HepG2 (cell line): ENCODE data around the gene UGT1A3. TPM values are rescaled to one million over a fixed set of nuclear protein-coding genes. Genes with fewer than 3 reads are reported as not detected.

ENCODE experiments used
- ERF ChIP-seq: IDR thresholded peaks from 2 replicates; pipeline ENCODE4 v1.6.1; 2018; ENCODE audit warnings: missing biosample characterization, missing genetic modification reagents
- GPN1 ChIP-seq: sonication (generic); formaldehyde crosslinking; IDR thresholded peaks from 2 replicates; pipeline ENCODE4 v1.5.1; 2020; ENCODE audit warnings: missing genetic modification reagents, borderline replicate concordance
- HHEX ChIP-seq: IDR thresholded peaks from 2 replicates; pipeline ENCODE4 v1.6.1; 2016; ENCODE audit warnings: control low read depth
- HOXA7 ChIP-seq: sonication (generic); formaldehyde crosslinking; IDR thresholded peaks from 2 replicates; pipeline ENCODE4 v1.8.1; 2022; ENCODE audit warnings: mild to moderate bottlenecking, missing genetic modification reagents, moderate library complexity
- IRF9 ChIP-seq: sonication (generic); formaldehyde crosslinking; IDR thresholded peaks from 2 replicates; pipeline ENCODE4 v1.8.0; 2022; ENCODE audit warnings: missing genetic modification reagents, mild to moderate bottlenecking, borderline replicate concordance
- MAZ ChIP-seq, 2 experiments: sonication (generic) in 1 of 2; formaldehyde crosslinking in 1 of 2; IDR thresholded peaks; 2 replicates each; pipeline versions ENCODE4 v1.5.0 to v1.6.1; 2012 to 2020; ENCODE audit warnings: low read depth in 2 of 2, mild to moderate bottlenecking in 2 of 2, borderline replicate concordance in 1 of 2, improper control_type of control experiment in 1 of 2, low read length in 1 of 2, missing genetic modification reagents in 1 of 2, moderate library complexity in 1 of 2
- NFYC ChIP-seq: IDR thresholded peaks from 2 replicates; pipeline ENCODE4 v1.6.1; 2016; ENCODE audit warnings: missing genetic modification reagents, missing compliant biosample characterization
- POLR2A ChIP-seq, 2 experiments: IDR thresholded peaks; 2 replicates each; pipeline ENCODE4 v1.6.1; 2011; ENCODE audit warnings: low read depth in 2 of 2, low read length in 2 of 2, mild to moderate bottlenecking in 1 of 2, moderate library complexity in 1 of 2; ENCODE audit not compliant: insufficient read depth in 1 of 2
- REXO4 ChIP-seq: sonication (generic); formaldehyde crosslinking; IDR thresholded peaks from 2 replicates; pipeline ENCODE4 v1.8.0; 2022; ENCODE audit warnings: missing genetic modification reagents, mild to moderate bottlenecking, borderline replicate concordance
- SYNCRIP ChIP-seq: fragments of 200-400 bp; formaldehyde crosslinking; IDR thresholded peaks from 2 replicates; pipeline ENCODE4 v1.6.1; 2018; ENCODE audit warnings: mild to moderate bottlenecking, low read depth, low read length; ENCODE audit not compliant: insufficient read depth
- TAF1 ChIP-seq: sonication (generic); formaldehyde crosslinking; IDR thresholded peaks from 2 replicates; pipeline ENCODE4 v1.4.0; 2020; ENCODE audit warnings: missing genetic modification reagents
- TFDP1 ChIP-seq: IDR thresholded peaks from 2 replicates; pipeline ENCODE4 v1.6.1; 2016; ENCODE audit warnings: missing compliant biosample characterization, missing genetic modification reagents, borderline replicate concordance
- ZIK1 ChIP-seq: sonication (generic); formaldehyde crosslinking; IDR thresholded peaks from 2 replicates; pipeline ENCODE4 v1.5.0; 2020; ENCODE audit warnings: mild to moderate bottlenecking, low read depth, missing genetic modification reagents, borderline replicate concordance
- ZMYM3 ChIP-seq: sonication (generic); formaldehyde crosslinking; IDR thresholded peaks from 2 replicates; pipeline ENCODE4 v1.5.1; 2020; ENCODE audit warnings: mild to moderate bottlenecking, missing genetic modification reagents
- ZNF225 ChIP-seq: sonication (generic); formaldehyde crosslinking; IDR thresholded peaks from 2 replicates; pipeline ENCODE4 v1.4.0; 2020; ENCODE audit warnings: mild to moderate bottlenecking, missing genetic modification reagents
- ZNF501 ChIP-seq: sonication (generic); formaldehyde crosslinking; IDR thresholded peaks from 2 replicates; pipeline ENCODE4 v1.5.1; 2020; ENCODE audit warnings: mild to moderate bottlenecking, moderate library complexity, missing genetic modification reagents
- ZNF512 ChIP-seq: sonication (generic); formaldehyde crosslinking; IDR thresholded peaks from 2 replicates; pipeline ENCODE4 v1.4.0; 2020; ENCODE audit warnings: mild to moderate bottlenecking, missing genetic modification reagents
- ZNF557 ChIP-seq: sonication (generic); formaldehyde crosslinking; IDR thresholded peaks from 2 replicates; pipeline ENCODE4 v1.4.0; 2020; ENCODE audit warnings: missing genetic modification reagents
- ZNF564 ChIP-seq: sonication (generic); formaldehyde crosslinking; IDR thresholded peaks from 2 replicates; pipeline ENCODE4 v1.8.1; 2023; ENCODE audit warnings: mild to moderate bottlenecking, missing genetic modification reagents
- ZNF652 ChIP-seq: IDR thresholded peaks from 2 replicates; pipeline ENCODE4 v1.6.1; 2016; ENCODE audit warnings: low read depth, borderline replicate concordance
- ZNF672 ChIP-seq: sonication (generic); formaldehyde crosslinking; IDR thresholded peaks from 2 replicates; pipeline ENCODE4 v1.8.1; 2022; ENCODE audit warnings: missing genetic modification reagents
- ZNF879 ChIP-seq: sonication (generic); formaldehyde crosslinking; IDR thresholded peaks from 2 replicates; pipeline ENCODE4 v1.8.1; 2023; ENCODE audit warnings: missing genetic modification reagents
- polyA plus RNA-seq, 8 experiments: library from polyadenylated mRNA; depleted of rRNA in 3 of 8; stranded (reverse) in 7 of 8; unstranded in 1 of 8; fragments of >200 nt; fragmentation: Illumina TruSeq in 4 of 8; extraction: Trizol in 4 of 8; gene quantifications; 2 replicates each; pipeline versions ENCODE4 v1.2.1 to v1.2.3, GENCODE V29; 2011 to 2016; ENCODE audit warnings: low read depth in 4 of 8, missing spikeins in 1 of 8, mixed read lengths in 1 of 8; ENCODE audit not compliant: insufficient read depth in 1 of 8
- total RNA-seq, 5 experiments: library from RNA; depleted of rRNA; stranded (reverse); fragments of >200 nt; fragmentation: Illumina TruSeq; extraction: Trizol; gene quantifications; 2 replicates each; pipeline ENCODE4 v1.2.3, GENCODE V29; 2016; ENCODE audit warnings: low read depth in 1 of 5
- TF ChIP-seq, protein P1 (sequence below): sonication (generic); formaldehyde crosslinking; IDR thresholded peaks from 2 replicates; pipeline ENCODE4 v1.4.0; 2020; ENCODE audit warnings: mild to moderate bottlenecking, missing genetic modification reagents
- TF ChIP-seq, protein P2 (sequence below): sonication (generic); formaldehyde crosslinking; IDR thresholded peaks from 2 replicates; pipeline ENCODE4 v1.9.0; 2021; ENCODE audit warnings: missing genetic modification reagents, mild to moderate bottlenecking, borderline replicate concordance

The UGT1A3 gene
- total and polyA plus RNA-seq, 2 of the 13 experiments (the other 11 are each of a cell fraction or from before 2014, with no cell fraction given): not detected

DNA sequence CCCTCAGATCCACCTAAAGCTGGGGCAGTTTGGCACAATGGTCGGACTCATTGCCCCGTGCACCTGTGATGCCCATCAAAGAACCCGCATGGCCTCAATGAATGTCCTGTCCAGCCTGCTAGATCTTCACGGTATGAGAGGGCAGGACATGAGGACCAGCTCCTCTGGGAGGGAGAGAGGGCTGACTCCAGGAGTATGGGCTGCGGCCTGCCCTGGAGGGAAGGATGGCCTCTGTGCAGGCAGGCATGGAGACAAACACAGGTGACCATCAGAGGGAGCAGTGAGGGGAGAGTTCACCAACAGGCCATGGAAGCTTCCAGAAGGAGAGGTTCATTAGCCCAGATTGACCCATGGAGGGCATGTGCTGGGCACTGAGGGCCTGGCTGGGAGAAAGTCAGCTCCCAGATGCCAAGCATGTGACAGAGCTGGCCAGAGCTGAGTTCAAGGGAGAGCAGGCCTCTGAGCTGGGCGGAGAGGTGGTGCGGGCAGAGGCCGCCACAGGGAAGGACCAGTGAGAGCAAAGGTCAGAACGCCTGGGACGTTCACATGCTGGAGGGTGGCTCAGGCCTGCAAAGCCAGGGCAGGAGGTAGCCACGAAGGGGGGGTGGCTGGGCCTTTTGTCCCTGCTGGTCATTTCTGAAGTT is 89.3 kb downstream of the UGT1A3 start (continued):
- TF ChIP-seq SYNCRIP (no peak), ZNF652 (no peak), IRF9 (CRISPR knock-in tag) (0 out of 2 replicates have a peak, but pooled peaks have one; percentile 34), ZNF225 (peak; percentile 5; the same call in 1 of the 2 replicates), HHEX (CRISPR knock-in tag) (no peak), ZIK1 (CRISPR knock-in tag) (no peak), ZNF512 (CRISPR knock-in tag) (no peak), MAZ (IDR thresholded peaks at IDR 0.05; ENCODE audit: borderline replicate concordance, low read depth, low read length) (no peak), MAZ (CRISPR knock-in tag; IDR thresholded peaks at IDR 0.05; ENCODE audit: low read depth) (no peak), POLR2A (IDR thresholded peaks at IDR 0.05; ENCODE audit: insufficient read depth in 1 of 2, low read depth in 2 of 2, low read length in 2 of 2) (no peak), HOXA7 (CRISPR knock-in tag) (no peak), ZMYM3 (CRISPR knock-in tag) (peak; percentile 70), ZNF672 (CRISPR knock-in tag) (no peak), ZNF879 (CRISPR knock-in tag) (no peak), TAF1 (CRISPR knock-in tag) (no peak), ZNF501 (CRISPR knock-in tag) (no peak), GPN1 (CRISPR knock-in tag) (no peak), ERF (CRISPR knock-in tag) (no peak), ZNF557 (no peak), REXO4 (CRISPR knock-in tag) (no peak), TFDP1 (no peak), NFYC (CRISPR knock-in tag) (no peak), ZNF564 (CRISPR knock-in tag) (no peak)
- TF ChIP-seq, protein P1, sequence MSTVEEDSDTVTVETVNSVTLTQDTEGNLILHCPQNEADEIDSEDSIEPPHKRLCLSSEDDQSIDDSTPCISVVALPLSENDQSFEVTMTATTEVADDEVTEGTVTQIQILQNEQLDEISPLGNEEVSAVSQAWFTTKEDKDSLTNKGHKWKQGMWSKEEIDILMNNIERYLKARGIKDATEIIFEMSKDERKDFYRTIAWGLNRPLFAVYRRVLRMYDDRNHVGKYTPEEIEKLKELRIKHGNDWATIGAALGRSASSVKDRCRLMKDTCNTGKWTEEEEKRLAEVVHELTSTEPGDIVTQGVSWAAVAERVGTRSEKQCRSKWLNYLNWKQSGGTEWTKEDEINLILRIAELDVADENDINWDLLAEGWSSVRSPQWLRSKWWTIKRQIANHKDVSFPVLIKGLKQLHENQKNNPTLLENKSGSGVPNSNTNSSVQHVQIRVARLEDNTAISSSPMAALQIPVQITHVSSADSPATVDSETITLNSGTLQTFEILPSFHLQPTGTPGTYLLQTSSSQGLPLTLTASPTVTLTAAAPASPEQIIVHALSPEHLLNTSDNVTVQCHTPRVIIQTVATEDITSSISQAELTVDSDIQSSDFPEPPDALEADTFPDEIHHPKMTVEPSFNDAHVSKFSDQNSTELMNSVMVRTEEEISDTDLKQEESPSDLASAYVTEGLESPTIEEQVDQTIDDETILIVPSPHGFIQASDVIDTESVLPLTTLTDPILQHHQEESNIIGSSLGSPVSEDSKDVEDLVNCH (CRISPR knock-in tag): no peak
- TF ChIP-seq, protein P2, sequence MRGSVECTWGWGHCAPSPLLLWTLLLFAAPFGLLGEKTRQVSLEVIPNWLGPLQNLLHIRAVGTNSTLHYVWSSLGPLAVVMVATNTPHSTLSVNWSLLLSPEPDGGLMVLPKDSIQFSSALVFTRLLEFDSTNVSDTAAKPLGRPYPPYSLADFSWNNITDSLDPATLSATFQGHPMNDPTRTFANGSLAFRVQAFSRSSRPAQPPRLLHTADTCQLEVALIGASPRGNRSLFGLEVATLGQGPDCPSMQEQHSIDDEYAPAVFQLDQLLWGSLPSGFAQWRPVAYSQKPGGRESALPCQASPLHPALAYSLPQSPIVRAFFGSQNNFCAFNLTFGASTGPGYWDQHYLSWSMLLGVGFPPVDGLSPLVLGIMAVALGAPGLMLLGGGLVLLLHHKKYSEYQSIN (CRISPR knock-in tag): no peak
